ENCODE measurements around the gene CBY3.
"Not testable (repeated sequence)": the region's sequence is repeated elsewhere in the genome, so short reads cannot be mapped to it uniquely, and the experiment has no call there.

The CBY3 gene

DNA sequence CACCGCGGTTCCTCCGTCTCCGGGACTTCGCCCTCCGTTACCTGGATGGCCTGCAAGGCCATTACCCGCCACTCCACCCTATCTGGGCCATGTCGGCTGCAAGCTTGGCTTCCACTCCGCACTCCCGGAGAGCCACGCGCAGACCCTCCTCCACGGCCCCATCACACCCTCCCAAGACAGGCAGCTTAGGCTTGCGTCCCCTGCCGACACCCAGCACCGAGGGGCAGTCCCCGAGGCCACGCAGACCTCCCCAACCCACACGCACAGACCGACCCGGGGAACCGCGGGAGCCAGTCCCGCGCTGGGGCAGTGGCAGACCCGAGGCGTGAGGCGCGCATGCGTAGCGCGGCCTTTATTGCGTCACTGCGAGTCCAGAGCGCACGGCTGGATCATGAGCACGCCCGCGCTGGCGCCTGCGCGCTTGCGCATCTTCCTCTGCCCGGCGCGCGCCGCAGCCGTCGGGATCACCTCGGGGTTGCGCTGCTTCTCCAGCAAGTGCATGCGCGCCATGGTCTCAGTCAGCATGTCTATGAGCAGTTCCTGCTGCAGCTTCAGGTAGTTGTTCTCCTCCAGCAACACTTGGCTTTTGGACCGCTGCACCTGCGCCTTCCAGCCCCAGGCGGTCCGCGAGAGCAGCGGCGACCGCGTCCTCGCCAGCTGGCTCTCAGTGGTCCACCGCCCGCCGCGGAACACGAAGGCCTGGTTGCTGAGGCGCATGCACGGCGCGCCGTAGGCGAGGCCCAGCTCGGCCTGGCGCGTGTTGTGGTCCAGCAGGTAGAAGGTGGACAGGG is 2.4 kb downstream of the CBY3 start:
- DNase-seq (ENCODE audit: low read depth in 2 of 3, low spot score in 2 of 3): peak; percentile 82 to 93 (median 86)

DNA sequence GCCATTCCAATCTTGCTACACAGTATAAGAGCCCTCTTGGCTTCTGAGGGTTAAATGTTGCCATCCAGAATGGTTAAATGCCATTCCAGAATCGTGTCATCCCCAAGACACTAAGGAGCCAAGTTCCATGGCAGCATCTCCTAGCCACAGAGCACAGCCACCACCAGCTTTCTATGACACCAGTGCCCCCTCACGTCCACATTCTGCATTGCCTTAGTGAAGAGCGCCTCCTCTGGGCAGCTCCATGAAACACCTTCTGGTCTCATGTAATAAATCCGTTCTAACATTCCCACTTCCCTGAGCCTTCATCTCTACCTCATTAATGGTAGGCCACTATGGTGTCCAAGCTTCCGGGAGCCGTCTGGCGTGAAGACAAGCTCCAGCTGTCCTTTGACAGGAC is 12.4 kb downstream of the CBY3 start:
- no peak for DNase-seq (ENCODE audit: low read depth in 2 of 3, low spot score in 2 of 3)

DNA sequence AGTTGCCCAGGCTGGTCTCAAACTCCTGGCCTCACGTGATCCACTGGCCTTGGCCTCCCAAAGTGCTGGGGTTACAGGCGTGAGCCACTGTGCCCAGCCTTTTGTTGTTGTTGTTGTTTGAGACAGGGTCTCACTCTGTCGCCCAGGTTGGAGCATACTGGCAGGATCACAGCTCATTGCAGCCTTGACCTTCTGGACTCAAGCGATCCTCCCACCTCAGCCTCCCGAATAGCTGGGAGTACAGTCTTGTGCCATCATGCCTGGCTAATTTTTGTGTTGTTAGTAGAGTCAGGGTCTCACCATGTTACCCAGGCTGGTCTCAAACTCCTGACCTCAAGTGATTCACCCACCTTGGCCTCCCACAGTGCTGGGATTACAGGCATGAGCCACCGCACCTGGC is 19.2 kb downstream of the CBY3 start:
- DNase-seq (ENCODE audit: low read depth in 2 of 3, low spot score in 2 of 3): not testable (repeated sequence)

- DNase-seq (ENCODE audit: low read depth in 2 of 3, low spot score in 2 of 3): not testable (repeated sequence)
These were observed 22.5 kb downstream of the CBY3 start for GRCh38 chr5:179658179-179658856.

- not testable (repeated sequence) for DNase-seq (ENCODE audit: low read depth in 2 of 3, low spot score in 2 of 3)
These were observed 23.3 kb downstream of the CBY3 start for GRCh38 chr5:179657302-179658178.

DNA sequence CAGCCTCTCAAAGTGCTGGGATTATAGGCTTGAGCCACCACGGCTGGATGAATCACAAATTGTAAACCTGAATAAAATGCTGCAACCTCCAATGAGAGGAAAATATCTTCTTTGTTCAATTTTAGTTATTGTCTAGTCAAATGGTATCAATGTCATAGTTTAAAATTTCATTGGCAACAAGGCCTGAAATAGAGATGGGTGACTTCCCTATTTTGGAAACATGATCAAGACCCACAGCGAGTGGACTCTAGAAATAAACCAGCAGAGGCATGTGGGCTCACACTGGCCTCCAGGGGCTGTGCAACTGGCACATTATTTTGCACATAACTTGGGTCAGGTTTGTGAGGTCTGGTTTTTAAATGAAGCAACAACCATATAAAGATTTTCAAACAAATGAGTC is 27.7 kb downstream of the CBY3 start:
- not testable (repeated sequence) for DNase-seq (ENCODE audit: low read depth in 2 of 3, low spot score in 2 of 3)

GRCh38 chr5:179650245-179650644 is 30.6 kb downstream of the CBY3 start:
- not testable (repeated sequence) for DNase-seq (ENCODE audit: low read depth in 2 of 3, low spot score in 2 of 3)

- not testable (repeated sequence) for DNase-seq (ENCODE audit: low read depth in 2 of 3, low spot score in 2 of 3)
These were observed 31.6 kb downstream of the CBY3 start for GRCh38 chr5:179649166-179649703.

- DNase-seq (ENCODE audit: low read depth in 2 of 3, low spot score in 2 of 3): no peak
These were observed 32.4 kb downstream of the CBY3 start for GRCh38 chr5:179648410-179648809.

GRCh38 chr5:179644766-179645165 is 36.1 kb downstream of the CBY3 start:
- not testable (repeated sequence) for DNase-seq (ENCODE audit: low read depth in 2 of 3, low spot score in 2 of 3)

GRCh38 chr5:179643141-179643920 is 37.5 kb downstream of the CBY3 start:
- not testable (repeated sequence) for DNase-seq (ENCODE audit: low read depth in 2 of 3, low spot score in 2 of 3)

- not testable (repeated sequence) for DNase-seq (ENCODE audit: low read depth in 2 of 3, low spot score in 2 of 3)
These were observed 38.2 kb downstream of the CBY3 start for GRCh38 chr5:179642626-179643025.

DNA sequence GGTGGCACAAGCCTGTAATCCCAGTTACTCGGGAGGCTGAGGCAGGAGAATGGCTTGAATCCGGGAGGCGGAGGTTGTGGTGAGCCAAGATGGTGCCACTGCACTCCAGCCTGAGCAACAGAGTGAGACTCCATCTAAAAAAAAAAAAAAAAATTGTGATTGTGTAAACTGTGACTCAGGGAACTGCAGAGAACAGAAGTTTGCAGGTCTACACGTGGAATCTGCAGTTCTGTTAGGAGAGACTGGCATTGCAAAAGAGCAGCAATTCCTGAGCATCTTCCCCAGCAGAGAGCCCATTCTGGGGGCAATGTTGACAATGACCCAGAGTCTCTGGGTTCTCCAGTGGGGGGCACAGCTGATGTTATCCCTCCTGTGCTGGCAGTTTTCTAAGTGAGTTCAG is 39.1 kb downstream of the CBY3 start:
- DNase-seq (ENCODE audit: low read depth in 2 of 3, low spot score in 2 of 3): not testable (repeated sequence)

DNA sequence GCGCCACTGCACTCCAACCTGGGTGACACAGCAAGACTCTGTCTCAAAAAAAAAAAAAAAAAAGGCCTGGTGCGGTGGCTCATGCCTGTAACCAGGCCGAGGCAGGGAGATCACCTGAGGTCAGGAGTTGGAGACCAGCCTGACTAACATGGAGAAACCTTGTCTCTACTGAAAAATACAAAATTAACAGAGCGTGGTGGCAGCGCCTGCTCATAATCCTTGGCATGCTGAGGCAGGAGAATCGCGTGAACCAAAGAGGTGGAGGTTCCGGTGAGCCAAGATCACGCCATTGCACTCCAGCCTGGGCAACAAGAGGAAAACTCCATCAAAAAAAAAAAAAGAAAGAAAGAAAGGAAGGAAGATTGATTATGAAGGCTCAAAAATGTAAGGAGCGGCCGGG is 41.5 kb downstream of the CBY3 start:
- not testable (repeated sequence) for DNase-seq (ENCODE audit: low read depth in 2 of 3, low spot score in 2 of 3)

GRCh38 chr5:179634370-179635172 is 46.3 kb downstream of the CBY3 start:
- not testable (repeated sequence) for DNase-seq (ENCODE audit: low read depth in 2 of 3, low spot score in 2 of 3)

DNA sequence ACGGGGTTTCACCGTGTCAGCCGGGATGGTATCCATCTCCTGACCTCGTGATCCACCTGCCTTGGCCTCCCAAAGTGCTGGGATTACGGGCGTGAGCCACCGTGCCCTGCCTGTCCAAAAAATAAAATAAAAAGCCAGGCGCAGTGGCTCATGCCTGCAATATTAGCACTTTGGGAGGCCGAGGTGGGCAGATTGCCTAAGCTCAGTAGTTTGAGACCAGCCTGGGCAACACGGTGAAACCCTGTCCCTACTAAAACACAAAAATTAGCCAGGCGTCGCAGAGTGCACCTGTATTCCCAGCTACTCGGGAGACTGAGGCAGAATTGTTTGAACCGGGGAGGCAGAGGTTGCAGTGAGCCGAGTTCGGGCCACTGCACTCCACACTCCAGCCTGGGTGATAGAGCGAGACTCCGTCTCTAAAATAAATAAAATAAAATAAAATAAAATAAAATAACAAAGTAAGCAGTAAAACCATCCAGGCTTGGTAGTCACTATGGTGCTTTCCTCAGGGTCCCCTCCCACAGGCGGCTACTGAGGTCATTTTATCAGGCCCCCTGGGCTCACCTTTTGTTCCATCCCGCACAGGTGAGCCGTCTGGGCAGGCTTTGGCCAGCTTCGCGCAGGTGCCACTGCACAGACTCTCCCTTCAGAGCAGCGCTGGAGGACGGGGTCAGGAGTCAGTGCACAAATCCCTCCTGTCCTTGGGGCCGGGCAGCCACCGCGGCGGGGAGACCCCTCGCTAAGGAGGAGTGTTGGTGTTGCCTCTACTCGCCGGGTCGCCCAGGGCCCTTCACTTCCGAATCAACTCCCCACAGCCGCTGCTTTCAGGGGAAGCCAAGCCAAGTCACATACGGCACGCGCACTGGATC is 47.1 kb downstream of the CBY3 start:
- not testable (repeated sequence) for DNase-seq (ENCODE audit: low read depth in 2 of 3, low spot score in 2 of 3)

Measured in activated CD8-positive, alpha-beta memory T cell treated with anti-CD3 and anti-CD28 coated beads for 48 hours (primary cell).